ENCODE results near the gene ARRB1. TPM values are rescaled to one million over a fixed set of nuclear protein-coding genes. Genes with fewer than 3 reads are reported as not detected.
"Not testable (repeated sequence)": the region's sequence is repeated elsewhere in the genome, so short reads cannot be mapped to it uniquely, and the experiment has no call there.

Gene ARRB1
- total RNA-seq, 4 donors from 2014 or later: 34.7 to 75.0 (median 58.1) TPM

GRCh38 chr11:75277991-75278790 lies 73.3 kb downstream of the ARRB1 start:
- ATAC-seq (ENCODE audit: low FRiP score): no peak
- no peak for TF ChIP-seq CTCF (IDR thresholded peaks at IDR 0.05)
- no peak for DNase-seq (ENCODE audit: low spot score)

GRCh38 chr11:75277211-75277805 lies 74.2 kb downstream of the ARRB1 start:
- DNase-seq (ENCODE audit: low spot score): no peak

GRCh38 chr11:75276686-75277085 lies 74.8 kb downstream of the ARRB1 start:
- ATAC-seq (ENCODE audit: low FRiP score): no peak
- no peak for DNase-seq (ENCODE audit: low spot score)
- TF ChIP-seq CTCF (IDR thresholded peaks at IDR 0.05): no peak

More at GRCh38 chr11:75277211-75277805, 74.2 kb downstream of the ARRB1 start:
- ATAC-seq (ENCODE audit: low FRiP score): no peak
- no peak for TF ChIP-seq CTCF (IDR thresholded peaks at IDR 0.05)

- DNase-seq (ENCODE audit: low spot score) (no peak), ATAC-seq (ENCODE audit: low FRiP score) (no peak)
- TF ChIP-seq CTCF (IDR thresholded peaks at IDR 0.05): no peak
These were observed 75.3 kb downstream of the ARRB1 start for GRCh38 chr11:75276186-75276585.

GRCh38 chr11:75275581-75275980 lies 75.9 kb downstream of the ARRB1 start:
- DNase-seq (ENCODE audit: low spot score) (peak; percentile 17), ATAC-seq (ENCODE audit: low FRiP score) (no peak)
- TF ChIP-seq CTCF (IDR thresholded peaks at IDR 0.05): no peak

GRCh38 chr11:75274716-75275115 lies 76.7 kb downstream of the ARRB1 start:
- DNase-seq (ENCODE audit: low spot score); ATAC-seq (ENCODE audit: low FRiP score): not testable (repeated sequence)

- TF ChIP-seq CTCF (IDR thresholded peaks at IDR 0.05): no peak
- peak; percentile 8 for DNase-seq (ENCODE audit: low spot score)
- no peak for ATAC-seq (ENCODE audit: low FRiP score)
These were observed 77.8 kb downstream of the ARRB1 start for GRCh38 chr11:75273411-75274391.

All from omental fat pad (tissue), 4 donors.